Stimulated activated CD8-positive, alpha-beta memory T cell treated with anti-CD3 and anti-CD28 coated beads, Interleukin-2, amount 100 ng/mL, for 1 hour (primary cell): ENCODE data around the gene STYX.
"Not testable (repeated sequence)": the region's sequence is repeated elsewhere in the genome, so short reads cannot be mapped to it uniquely, and the experiment has no call there.

Experiments used
- DNase-seq, 2 donors: peaks; one replicate each; pipeline ENCODE4 v3.0.0-alpha.2; 2020; ENCODE audit warnings: low read depth in 2 of 2

The STYX gene

GRCh38 chr14:52727509-52727908 is 2.5 kb upstream of the STYX start:
- not testable (repeated sequence) for DNase-seq

- not testable (repeated sequence) for DNase-seq
Observed at GRCh38 chr14:52729035-52729434, 931 bp upstream of the STYX start.

GRCh38 chr14:52729585-52729924 is 411 bp upstream of the STYX start:
- DNase-seq = no peak

GRCh38 chr14:52730709-52731111 is 744 bp downstream of the STYX start:
- no peak for DNase-seq

- no peak for DNase-seq
Observed at GRCh38 chr14:52733824-52734223, 3.9 kb downstream of the STYX start.

GRCh38 chr14:52735921-52736489 is 6.0 kb downstream of the STYX start:
- DNase-seq = no peak

GRCh38 chr14:52738409-52738808 is 8.4 kb downstream of the STYX start:
- no peak for DNase-seq

GRCh38 chr14:52740751-52741150 is 10.8 kb downstream of the STYX start:
- DNase-seq = no peak

- DNase-seq = no peak
Observed at GRCh38 chr14:52741865-52742264, 11.9 kb downstream of the STYX start.

- no peak for DNase-seq
Observed at GRCh38 chr14:52748647-52749292, 18.8 kb downstream of the STYX start.

GRCh38 chr14:52755607-52756316 is 25.8 kb downstream of the STYX start:
- no peak for DNase-seq

GRCh38 chr14:52759145-52759544 is 29.2 kb downstream of the STYX start:
- no peak for DNase-seq

GRCh38 chr14:52762923-52763322 is 33.0 kb downstream of the STYX start:
- DNase-seq = not testable (repeated sequence)

GRCh38 chr14:52767058-52767833 is 37.3 kb downstream of the STYX start:
- DNase-seq = no peak

- no peak for DNase-seq
Observed at GRCh38 chr14:52769887-52770286, 39.9 kb downstream of the STYX start.

GRCh38 chr14:52776816-52777215 is 46.9 kb downstream of the STYX start:
- DNase-seq = no peak

- no peak for DNase-seq
Observed at GRCh38 chr14:52778702-52779101, 48.7 kb downstream of the STYX start.

- DNase-seq = no peak
Observed at GRCh38 chr14:52780893-52781292, 50.9 kb downstream of the STYX start.

GRCh38 chr14:52781629-52782028 is 51.7 kb downstream of the STYX start:
- no peak for DNase-seq

GRCh38 chr14:52783206-52783605 is 53.2 kb downstream of the STYX start:
- DNase-seq = no peak

- no peak for DNase-seq
Observed at GRCh38 chr14:52786887-52787286, 56.9 kb downstream of the STYX start.

GRCh38 chr14:52789118-52789517 is 59.2 kb downstream of the STYX start:
- DNase-seq = no peak
